K562 (cell line): ENCODE measurements around the gene DNAJB2. TPM values are rescaled to one million over a fixed set of nuclear protein-coding genes. Genes with fewer than 3 reads are reported as not detected.

Source experiments
- DMBX1 ChIP-seq: fragments of 250-450 bp; sonication (Bioruptor Pico); IDR thresholded peaks from 2 replicates; pipeline ENCODE4 v1.8.0; 2022; ENCODE audit warnings: inconsistent platforms, mild to moderate bottlenecking, moderate library complexity, borderline replicate concordance
- FOXJ3 ChIP-seq: sonication (generic); formaldehyde crosslinking; IDR thresholded peaks from 2 replicates; pipeline ENCODE4 v1.4.0; 2020; ENCODE audit warnings: mild to moderate bottlenecking, missing genetic modification reagents
- HDAC1 ChIP-seq, 2 experiments: fragments of 450-650 bp; IDR thresholded peaks; 2 replicates each; pipeline ENCODE4 v1.6.1; 2016 to 2017; ENCODE audit warnings: inconsistent platforms in 1 of 2, mild to moderate bottlenecking in 1 of 2, moderate library complexity in 1 of 2
- NFIX ChIP-seq: fragments of 250-450 bp; sonication (Bioruptor Pico); IDR thresholded peaks from 2 replicates; pipeline ENCODE4 v1.4.0; 2020; ENCODE audit warnings: low read depth, mild to moderate bottlenecking, moderate library complexity
- POLR3G ChIP-seq: IDR thresholded peaks from 2 replicates; pipeline ENCODE4 v1.6.1; 2011; ENCODE audit not compliant: insufficient read length, insufficient replicate concordance; ENCODE audit errors: extremely low read depth
- RBBP5 ChIP-seq: fragments of 200-600 bp; sonication (generic); IDR thresholded peaks from 2 replicates; pipeline ENCODE4 v1.6.1; 2012; ENCODE audit warnings: borderline replicate concordance, mild to moderate bottlenecking, low read length, control low read depth, inconsistent platforms; ENCODE audit not compliant: insufficient read depth, poor library complexity, severe bottlenecking
- TFAP4 ChIP-seq: sonication (generic); formaldehyde crosslinking; IDR thresholded peaks from 2 replicates; pipeline ENCODE4 v1.8.0; 2022; ENCODE audit warnings: missing genetic modification reagents, mild to moderate bottlenecking, moderate library complexity, borderline replicate concordance
- YY1 ChIP-seq, 3 experiments: IDR thresholded peaks; 2 replicates each; pipeline ENCODE4 v1.6.1; 2011; ENCODE audit warnings: low read length in 2 of 3, mild to moderate bottlenecking in 2 of 3, moderate library complexity in 2 of 3, borderline replicate concordance in 1 of 3, control low read depth in 1 of 3, low read depth in 1 of 3; ENCODE audit not compliant: insufficient read depth in 3 of 3, insufficient replicate concordance in 2 of 3, control insufficient read depth in 1 of 3, insufficient read length in 1 of 3; ENCODE audit errors: extremely low read depth in 1 of 3
- ZNF318 ChIP-seq, 2 experiments: fragments of 450-650 bp; IDR thresholded peaks; 2 replicates each; pipeline ENCODE4 v1.6.1; 2016; ENCODE audit warnings: mild to moderate bottlenecking in 2 of 2, borderline replicate concordance in 1 of 2, low read depth in 1 of 2, moderate library complexity in 1 of 2
- polyA plus RNA-seq, 8 experiments: library from polyadenylated mRNA; depleted of rRNA in 4 of 8; stranded (reverse) in 5 of 8; unstranded in 3 of 8; fragments of >200 nt; fragmentation: Nextera tagmentation in 2 of 8; fragmentation: Illumina TruSeq in 1 of 8; extraction: Ambion mirVana in 2 of 8; extraction: Trizol in 1 of 8; gene quantifications; 2 replicates each; pipeline versions ENCODE4 v1.2.1 to v1.2.3, GENCODE V29; 2011 to 2014; ENCODE audit warnings: inconsistent platforms in 1 of 8, missing spikeins in 1 of 8
- total RNA-seq, 7 experiments: library from RNA; depleted of rRNA in 6 of 7; stranded (reverse); fragments of >200 nt in 6 of 7; fragmentation: Illumina TruSeq in 2 of 7; extraction: Trizol in 2 of 7; gene quantifications; 2 replicates each; pipeline versions ENCODE4 v1.2.1 to v1.2.3, GENCODE V29; 2011 to 2021; ENCODE audit warnings: low replicate concordance in 1 of 7
- TF ChIP-seq, protein P1 (sequence below): fragments of 450-650 bp; IDR thresholded peaks from 2 replicates; pipeline ENCODE4 v1.6.1; 2017; ENCODE audit warnings: mild to moderate bottlenecking, moderate library complexity
- TF ChIP-seq, protein P2 (sequence below): fragments of 250-450 bp; sonication (Bioruptor Pico); IDR thresholded peaks from 2 replicates; pipeline ENCODE4 v1.4.0; 2020; ENCODE audit warnings: mild to moderate bottlenecking, moderate library complexity, borderline replicate concordance

Gene DNAJB2
- total and polyA plus RNA-seq, 9 of the 15 experiments (the other 6 are each of a cell fraction or from before 2014, with no cell fraction given): 0.08 to 3.0 (median 2.2) TPM; not detected in 1

DNA sequence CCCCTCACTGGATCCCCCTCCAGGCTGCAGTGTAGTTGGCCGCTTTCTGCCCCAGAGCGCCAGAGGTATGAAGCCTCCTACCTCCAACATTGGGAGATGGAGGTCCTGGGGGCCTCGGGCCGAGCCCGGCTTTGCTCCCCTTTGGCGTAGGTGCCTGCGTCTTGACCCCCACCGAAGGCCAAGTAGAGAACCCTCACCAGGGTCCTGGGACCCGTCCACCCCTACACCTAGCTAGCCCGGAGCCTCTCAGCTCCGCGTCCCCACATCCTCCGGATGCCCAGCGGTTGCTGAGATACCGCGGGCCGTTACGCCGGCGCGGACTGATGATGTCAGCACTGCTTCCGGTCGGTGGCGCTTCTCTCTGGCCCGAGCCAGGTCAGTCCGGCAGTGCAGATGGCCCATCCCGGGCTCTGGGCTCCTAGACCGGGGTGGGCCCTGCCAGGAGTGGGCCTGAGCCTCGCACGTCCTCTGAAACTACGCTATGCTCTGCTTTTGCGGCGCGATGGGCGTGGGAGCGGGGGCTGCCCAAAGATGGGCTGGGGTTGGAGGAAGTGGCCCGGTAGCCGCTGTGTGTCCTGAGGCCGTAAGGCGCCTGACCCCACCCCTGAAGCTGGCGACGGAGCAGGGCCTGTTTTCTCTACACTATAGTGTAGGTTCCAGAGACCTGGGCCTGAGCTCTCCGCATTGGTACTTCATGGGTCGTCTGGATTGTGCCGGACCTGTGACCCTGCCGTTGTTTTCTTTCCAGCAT, 33.8 kb upstream of the DNAJB2 start, which contains the start of the genes GLB1L and STK16 (continued):
- TF ChIP-seq FOXJ3 (CRISPR knock-in tag): no peak
- TF ChIP-seq ZNF318 (IDR thresholded peaks at IDR 0.05; ENCODE audit: borderline replicate concordance in 1 of 2, low read depth in 1 of 2): no peak
- no peak for TF ChIP-seq NFIX (CRISPR knock-in tag)
- TF ChIP-seq, protein P1, sequence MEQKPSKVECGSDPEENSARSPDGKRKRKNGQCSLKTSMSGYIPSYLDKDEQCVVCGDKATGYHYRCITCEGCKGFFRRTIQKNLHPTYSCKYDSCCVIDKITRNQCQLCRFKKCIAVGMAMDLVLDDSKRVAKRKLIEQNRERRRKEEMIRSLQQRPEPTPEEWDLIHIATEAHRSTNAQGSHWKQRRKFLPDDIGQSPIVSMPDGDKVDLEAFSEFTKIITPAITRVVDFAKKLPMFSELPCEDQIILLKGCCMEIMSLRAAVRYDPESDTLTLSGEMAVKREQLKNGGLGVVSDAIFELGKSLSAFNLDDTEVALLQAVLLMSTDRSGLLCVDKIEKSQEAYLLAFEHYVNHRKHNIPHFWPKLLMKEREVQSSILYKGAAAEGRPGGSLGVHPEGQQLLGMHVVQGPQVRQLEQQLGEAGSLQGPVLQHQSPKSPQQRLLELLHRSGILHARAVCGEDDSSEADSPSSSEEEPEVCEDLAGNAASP: no peak
- peak in 2 of 3 experiments; percentile 63 to 77 for TF ChIP-seq YY1 (IDR thresholded peaks at IDR 0.05; ENCODE audit: borderline replicate concordance in 1 of 3, control insufficient read depth in 1 of 3, extremely low read depth in 1 of 3, insufficient read depth in 3 of 3, insufficient read length in 1 of 3, insufficient replicate concordance in 2 of 3, low read depth in 1 of 3, low read length in 2 of 3)
- TF ChIP-seq POLR3G: no peak
- TF ChIP-seq, protein P2, sequence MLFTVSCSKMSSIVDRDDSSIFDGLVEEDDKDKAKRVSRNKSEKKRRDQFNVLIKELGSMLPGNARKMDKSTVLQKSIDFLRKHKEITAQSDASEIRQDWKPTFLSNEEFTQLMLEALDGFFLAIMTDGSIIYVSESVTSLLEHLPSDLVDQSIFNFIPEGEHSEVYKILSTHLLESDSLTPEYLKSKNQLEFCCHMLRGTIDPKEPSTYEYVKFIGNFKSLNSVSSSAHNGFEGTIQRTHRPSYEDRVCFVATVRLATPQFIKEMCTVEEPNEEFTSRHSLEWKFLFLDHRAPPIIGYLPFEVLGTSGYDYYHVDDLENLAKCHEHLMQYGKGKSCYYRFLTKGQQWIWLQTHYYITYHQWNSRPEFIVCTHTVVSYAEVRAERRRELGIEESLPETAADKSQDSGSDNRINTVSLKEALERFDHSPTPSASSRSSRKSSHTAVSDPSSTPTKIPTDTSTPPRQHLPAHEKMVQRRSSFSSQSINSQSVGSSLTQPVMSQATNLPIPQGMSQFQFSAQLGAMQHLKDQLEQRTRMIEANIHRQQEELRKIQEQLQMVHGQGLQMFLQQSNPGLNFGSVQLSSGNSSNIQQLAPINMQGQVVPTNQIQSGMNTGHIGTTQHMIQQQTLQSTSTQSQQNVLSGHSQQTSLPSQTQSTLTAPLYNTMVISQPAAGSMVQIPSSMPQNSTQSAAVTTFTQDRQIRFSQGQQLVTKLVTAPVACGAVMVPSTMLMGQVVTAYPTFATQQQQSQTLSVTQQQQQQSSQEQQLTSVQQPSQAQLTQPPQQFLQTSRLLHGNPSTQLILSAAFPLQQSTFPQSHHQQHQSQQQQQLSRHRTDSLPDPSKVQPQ: no peak
- TF ChIP-seq TFAP4: peak; percentile 82; the same call in 1 of the 2 replicates
- no peak for TF ChIP-seq DMBX1 (CRISPR knock-in tag)
- peak in 1 of 2 experiments; percentile 82; a peak in 2 of 4 replicates for TF ChIP-seq HDAC1 (IDR thresholded peaks at IDR 0.05)
- peak; percentile 28 for TF ChIP-seq RBBP5
